Stimulated activated CD4-positive, alpha-beta T cell treated with anti-CD3 and anti-CD28 coated beads, Interleukin-4, amount 100 ng/mL, for 24 hours (primary cell): Measurements from ENCODE around the gene RBM15B.
"Not testable (repeated sequence)": the region's sequence is repeated elsewhere in the genome, so short reads cannot be mapped to it uniquely, and the experiment has no call there.

ENCODE experiments used
- DNase-seq: peaks from one replicate; pipeline ENCODE4 v3.0.0-alpha.2; 2020

RBM15B gene

GRCh38 chr3:51391075-51391565 is at the start of gene RBM15B:
RBM15B (plus strand) TSS chr3:51391285; CDS start chr3:51391400, 115 bp downstream.
- DNase-seq, result peak; percentile 97

- no peak for DNase-seq
Measured at GRCh38 chr3:51343918-51344687, 47.0 kb upstream of the RBM15B start.

GRCh38 chr3:51350751-51351150 is 40.3 kb upstream of the RBM15B start:
- DNase-seq, result no peak

- DNase-seq, result no peak
Measured at GRCh38 chr3:51353131-51353530, 38.0 kb upstream of the RBM15B start.

- DNase-seq, result no peak
Measured at GRCh38 chr3:51353691-51354090, 37.4 kb upstream of the RBM15B start.

GRCh38 chr3:51354172-51354571 is 36.9 kb upstream of the RBM15B start:
- DNase-seq, result no peak

- no peak for DNase-seq
Measured at GRCh38 chr3:51354731-51355615, 36.1 kb upstream of the RBM15B start.

- no peak for DNase-seq
Measured at GRCh38 chr3:51355891-51356578, 35.0 kb upstream of the RBM15B start.

- no peak for DNase-seq
Measured at GRCh38 chr3:51357856-51358255, 33.2 kb upstream of the RBM15B start.

GRCh38 chr3:51358981-51359380 is 32.1 kb upstream of the RBM15B start:
- no peak for DNase-seq

GRCh38 chr3:51360806-51361205 is 30.3 kb upstream of the RBM15B start:
- DNase-seq, result no peak

GRCh38 chr3:51361746-51362145 is 29.3 kb upstream of the RBM15B start:
- no peak for DNase-seq

- no peak for DNase-seq
Measured at GRCh38 chr3:51362476-51362875, 28.6 kb upstream of the RBM15B start.

- not testable (repeated sequence) for DNase-seq
Measured at GRCh38 chr3:51368276-51368675, 22.8 kb upstream of the RBM15B start.

- DNase-seq, result peak; percentile 65
Measured at GRCh38 chr3:51371943-51372557, 19.0 kb upstream of the RBM15B start.

GRCh38 chr3:51373658-51374421 is 17.2 kb upstream of the RBM15B start:
- DNase-seq, result no peak

GRCh38 chr3:51374456-51374855 is 16.6 kb upstream of the RBM15B start:
- DNase-seq, result no peak

- DNase-seq, result no peak
Measured at GRCh38 chr3:51375136-51375535, 15.9 kb upstream of the RBM15B start.

- DNase-seq, result no peak
Measured at GRCh38 chr3:51375571-51375970, 15.5 kb upstream of the RBM15B start.

GRCh38 chr3:51378065-51378464 is 13.0 kb upstream of the RBM15B start:
- no peak for DNase-seq

GRCh38 chr3:51378726-51379125 is 12.4 kb upstream of the RBM15B start:
- no peak for DNase-seq

- no peak for DNase-seq
Measured at GRCh38 chr3:51379301-51379700, 11.8 kb upstream of the RBM15B start.
